B cell (primary cell): ENCODE measurements around the gene TTC39B. TPM values are rescaled to one million over a fixed set of nuclear protein-coding genes. Genes with fewer than 3 reads are reported as not detected.
"Not testable (repeated sequence)": the region's sequence is repeated elsewhere in the genome, so short reads cannot be mapped to it uniquely, and the experiment has no call there.

Experiments used
- ATAC-seq: fragments of 200-7000 bp; cut with Tn5 transposase; one replicate; pipeline ENCODE4 v1.10.0; 2021; ENCODE audit warnings: low read depth, mild to moderate bottlenecking, moderate number of reproducible peaks, moderate library complexity
- CTCF ChIA-PET: fragments of 350-600 bp; sonication (Branson Sonifier 250); formaldehyde crosslinking; loops from one replicate; lab custom pipeline; 2021; ENCODE audit warnings: antibody characterized with exemption, inconsistent platforms; lab: Charles Lee
- POLR2A ChIA-PET: fragments of 350-600 bp; sonication (Branson Sonifier 250); formaldehyde crosslinking; loops from one replicate; lab custom pipeline; 2021; ENCODE audit warnings: antibody characterized with exemption; lab: Charles Lee
- DNase-seq: peaks from one replicate; pipeline ENCODE4 v3.0.0; 2013
- H2AFZ ChIP-seq: 2 replicates; pipeline ENCODE4 v1.6.1; 2012; ENCODE audit warnings: mild to moderate bottlenecking, low read depth, low read length; ENCODE audit not compliant: insufficient read depth, poor library complexity, severe bottlenecking
- H3K27ac ChIP-seq, 2 donors: 1 replicate in 1 of 2; 2 replicates in 1 of 2; pipeline ENCODE4 v1.5.1; 2012 to 2013; ENCODE audit warnings: low read length in 2 of 2, mild to moderate bottlenecking in 2 of 2, moderate library complexity in 1 of 2
- H3K27me3 ChIP-seq, 4 experiments: fragments of 200-600 bp in 1 of 4; sonication (generic) in 1 of 4; replicated peaks in 1 of 4; 1 replicate in 2 of 4; 2 replicates in 2 of 4; pipeline versions ENCODE4 v1.6.1 to v1.7.0; 2013 to 2016; ENCODE audit warnings: low read length in 3 of 4, mild to moderate bottlenecking in 2 of 4, mixed read lengths in 1 of 4, moderate library complexity in 1 of 4; ENCODE audit not compliant: insufficient read depth in 4 of 4, control insufficient read depth in 3 of 4; ENCODE audit errors: control extremely low read depth in 1 of 4
- H3K36me3 ChIP-seq, 2 experiments: replicated peaks in 1 of 2; 1 replicate in 1 of 2; 2 replicates in 1 of 2; pipeline versions ENCODE4 v1.6.1 to v1.7.1; 2013; ENCODE audit warnings: low read length in 1 of 2; ENCODE audit not compliant: insufficient read depth in 2 of 2, control insufficient read depth in 1 of 2; ENCODE audit errors: control extremely low read depth in 1 of 2, extremely low read depth in 1 of 2
- H3K4me1 ChIP-seq, 2 donors: fragments of 200-600 bp in 1 of 2; sonication (generic) in 1 of 2; 1 replicate in 1 of 2; 2 replicates in 1 of 2; pipeline versions ENCODE4 v1.5.1 to v1.6.1; 2013 to 2017; ENCODE audit warnings: low read length in 2 of 2; ENCODE audit not compliant: control insufficient read depth in 2 of 2, insufficient read depth in 2 of 2
- H3K4me2 ChIP-seq: replicated peaks from 2 replicates; pipeline ENCODE3; 2012; ENCODE audit warnings: mild to moderate bottlenecking, low read depth, low read length; ENCODE audit not compliant: poor library complexity, severe bottlenecking
- H3K4me3 ChIP-seq, 5 experiments: fragments of 200-600 bp in 1 of 5; sonication (generic) in 1 of 5; 1 replicate in 3 of 5; 2 replicates in 2 of 5; pipeline versions ENCODE4 v1.5.1 to v1.7.0; 2011 to 2016; ENCODE audit warnings: low read length in 4 of 5, mild to moderate bottlenecking in 4 of 5, low read depth in 2 of 5, control low read depth in 1 of 5, moderate library complexity in 1 of 5; ENCODE audit not compliant: insufficient read depth in 1 of 5; ENCODE audit errors: control extremely low read depth in 1 of 5, extremely low read depth in 1 of 5
- H3K79me2 ChIP-seq: fragments of 200-600 bp; sonication (generic); one replicate; pipeline ENCODE4 v1.6.0; 2016; ENCODE audit warnings: low read length; ENCODE audit not compliant: control insufficient read depth, insufficient read depth
- H3K9ac ChIP-seq: fragments of 200-600 bp; sonication (generic); 2 replicates; pipeline ENCODE4 v1.6.1; 2017; ENCODE audit warnings: mild to moderate bottlenecking, low read length, moderate library complexity
- H3K9me3 ChIP-seq, 3 donors: one replicate each; pipeline versions ENCODE4 v1.6.1 to v1.7.1; 2013; ENCODE audit warnings: low read length in 2 of 3; ENCODE audit not compliant: control insufficient read depth in 2 of 3, insufficient read depth in 1 of 3; ENCODE audit errors: control extremely low read depth in 1 of 3
- H4K20me1 ChIP-seq: 2 replicates; pipeline ENCODE4 v1.6.0; 2012; ENCODE audit warnings: mild to moderate bottlenecking, low read length; ENCODE audit not compliant: insufficient read depth, control insufficient read depth, poor library complexity, severe bottlenecking
- H3K27ac Mint-ChIP-seq: one replicate; pipeline ENCODE4 v1.8.0; 2021; ENCODE audit warnings: mixed read lengths
- H3K27me3 Mint-ChIP-seq: one replicate; pipeline ENCODE4 v1.8.0; 2021; ENCODE audit warnings: mixed read lengths
- H3K4me1 Mint-ChIP-seq: one replicate; pipeline ENCODE4 v1.8.0; 2021; ENCODE audit warnings: mixed read lengths
- H3K4me3 Mint-ChIP-seq: one replicate; pipeline ENCODE4 v1.8.0; 2021; ENCODE audit warnings: mixed read lengths
- H3K9me3 Mint-ChIP-seq: one replicate; pipeline ENCODE4 v1.8.0; 2022; ENCODE audit warnings: mixed read lengths; ENCODE audit not compliant: insufficient read depth
- CTCF ChIP-seq: fragments of 200-600 bp; IDR thresholded peaks from one replicate; pipeline ENCODE4 v1.8.0; 2022; ENCODE audit warnings: antibody characterized with exemption, mild to moderate bottlenecking
- EZH2 ChIP-seq: IDR thresholded peaks from 2 replicates; pipeline ENCODE4 v1.6.1; 2012; ENCODE audit warnings: borderline replicate concordance, low read depth, mild to moderate bottlenecking, moderate library complexity, low read length; ENCODE audit not compliant: insufficient read depth, poor library complexity, severe bottlenecking
- WGBS: methylation state at CpG from one replicate; pipeline ENCODE4 v1.1.5; 2013; ENCODE audit warnings: missing lambda C conversion rate; ENCODE audit not compliant: insufficient coverage; 5-methylcytosine and 5-hydroxymethylcytosine counted together
- intact Hi-C: fragments of 100-400 bp; cut with micrococcal nuclease; formaldehyde crosslinking; loops from one replicate; pipeline ENCODE4 v1.10.0; 2022
- polyA plus RNA-seq: library from polyadenylated mRNA; depleted of rRNA; stranded (reverse); fragments of >200 nt; gene quantifications from 2 replicates; pipeline ENCODE4 v1.2.3, GENCODE V29; 2012
- total RNA-seq, 2 donors: library from RNA; stranded (reverse); fragments of 120-200 nt in 1 of 2; gene quantifications; 1 replicate in 1 of 2; 2 replicates in 1 of 2; pipeline versions ENCODE4 v1.2.3 to v1.2.4, GENCODE V29; 2013 to 2022

TTC39B gene
- total and polyA plus RNA-seq, 2 donors (not counting 1 experiment from before 2014, with no cell fraction given) = 2.0 to 3.6 TPM

GRCh38 chr9:15329539-15330109, 22.6 kb upstream of the TTC39B start:
- DNase-seq = no peak
- Histone ChIP-seq H3K9me3 (no peaks in the 10 kb centered on the region), H3K9ac (no peak overlapping the region), H4K20me1 (no peaks in the 10 kb centered on the region), H3K36me3 (no peaks in the 10 kb centered on the region), H3K4me2 (no peak overlapping the region), H3K27ac (no peak overlapping the region), H3K4me3 (no peak overlapping the region), H2AFZ (no peak overlapping the region), H3K79me2 (no peaks in the 10 kb centered on the region), H3K4me1 (peaks cover 0 to 2% of the 10 kb centered on the region in 2 donors), H3K27me3 (peaks cover 0 to 5% (median 0%) of the 10 kb centered on the region in 4 experiments)
- Mint-ChIP-seq H3K27me3 (peaks cover 32% of the 10 kb centered on the region), H3K27ac (no peak overlapping the region), H3K4me3 (no peak overlapping the region), H3K4me1 (peaks cover 4% of the 10 kb centered on the region), H3K9me3 (peaks cover 5% of the 10 kb centered on the region)
- no peak for ATAC-seq
- intact Hi-C loops = no loop called here
- CTCF ChIA-PET = interaction anchor here (0.7 kb wide), 1 partner anchor 65 kb away, joined by 3 read pairs; no protein-coding TSS in a partner anchor
- TF ChIP-seq CTCF (no peak), EZH2 (no peak)
- POLR2A ChIA-PET = no interaction called here
- 92% methylated on average over 2 of the region's 4 CpGs for WGBS

GRCh38 chr9:15328946-15329345, 21.9 kb upstream of the TTC39B start:
- Mint-ChIP-seq H3K9me3 (peaks cover 7% of the 10 kb centered on the region), H3K4me1 (peaks cover 4% of the 10 kb centered on the region), H3K27ac (no peak overlapping the region), H3K4me3 (no peak overlapping the region), H3K27me3 (peaks cover 34% of the 10 kb centered on the region)
- intact Hi-C loops = no loop called here
- Histone ChIP-seq H3K36me3 (no peaks in the 10 kb centered on the region), H3K79me2 (no peaks in the 10 kb centered on the region), H3K27ac (no peak overlapping the region), H3K9me3 (no peaks in the 10 kb centered on the region), H3K9ac (no peak overlapping the region), H3K27me3 (peaks cover 0 to 8% (median 0%) of the 10 kb centered on the region in 4 experiments), H2AFZ (no peak overlapping the region), H3K4me3 (no peak overlapping the region), H3K4me2 (no peak overlapping the region), H4K20me1 (no peaks in the 10 kb centered on the region), H3K4me1 (peaks cover 0 to 2% of the 10 kb centered on the region in 2 donors)
- no peak for DNase-seq
- POLR2A ChIA-PET = no interaction called here
- CTCF ChIA-PET = interaction anchor here (0.7 kb wide), 1 partner anchor 64 kb away, joined by 3 read pairs; no protein-coding TSS in a partner anchor
- TF ChIP-seq EZH2 (no peak), CTCF (no peak)
- WGBS = 100% methylated on average over 1 of the region's 1 CpG
- no peak for ATAC-seq

- ATAC-seq, H3K4me3 ChIP-seq, DNase-seq, H3K27ac Mint-ChIP-seq, H3K27me3 ChIP-seq, H3K4me3 Mint-ChIP-seq, POLR2A ChIA-PET, H3K36me3 ChIP-seq, intact Hi-C loops, H3K79me2 ChIP-seq, H3K4me2 ChIP-seq, H3K4me1 Mint-ChIP-seq, H2AFZ ChIP-seq, H4K20me1 ChIP-seq, H3K9me3 Mint-ChIP-seq, H3K27ac ChIP-seq, H3K4me1 ChIP-seq, CTCF ChIA-PET, H3K9ac ChIP-seq, H3K9me3 ChIP-seq: not testable (repeated sequence)
- H3K27me3 Mint-ChIP-seq = peaks cover 17% of the 10 kb centered on the region
- WGBS = 94% methylated on average over 3 of the region's 3 CpGs
These were observed 15.7 kb upstream of the TTC39B start for GRCh38 chr9:15322695-15323094.
